Esophagus muscularis mucosa (tissue), 4 donors: ENCODE measurements around the gene SERPINE1. TPM values are rescaled to one million over a fixed set of nuclear protein-coding genes. Genes with fewer than 3 reads are reported as not detected.

ENCODE experiments used
- DNase-seq: peaks from one replicate; pipeline ENCODE4 v3.0.0-alpha.2; 2017; ENCODE audit errors: extremely low spot score
- H3K27ac ChIP-seq, 4 donors: fragments of 200-600 bp; sonication (generic); replicated peaks in 1 of 4; 1 replicate in 3 of 4; 2 replicates in 1 of 4; pipeline ENCODE4 v1.5.1; 2016 to 2019; ENCODE audit warnings: mild to moderate bottlenecking in 1 of 4
- H3K27me3 ChIP-seq, 4 donors: fragments of 200-600 bp; sonication (generic); one replicate each; pipeline versions ENCODE4 v1.5.1 to v1.6.0; 2016 to 2019
- H3K36me3 ChIP-seq, 4 donors: fragments of 200-600 bp; sonication (generic); one replicate each; pipeline ENCODE4 v1.5.1; 2016 to 2019
- H3K4me1 ChIP-seq, 4 donors: fragments of 200-600 bp; sonication (generic); one replicate each; pipeline ENCODE4 v1.5.1; 2016 to 2019
- H3K4me3 ChIP-seq, 4 donors: fragments of 200-600 bp; sonication (generic); 1 replicate in 2 of 4; 2 replicates in 2 of 4; pipeline ENCODE4 v1.5.1; 2016 to 2019; ENCODE audit warnings: mild to moderate bottlenecking in 4 of 4, moderate library complexity in 1 of 4
- H3K9me3 ChIP-seq, 4 donors: fragments of 200-600 bp; sonication (generic); 1 replicate in 3 of 4; 2 replicates in 1 of 4; pipeline ENCODE4 v1.5.1; 2016 to 2019
- CTCF ChIP-seq, 3 experiments: fragments of 200-600 bp in 2 of 3; fragments of 450-650 bp in 1 of 3; sonication (generic) in 2 of 3; IDR thresholded peaks; one replicate each; pipeline ENCODE4 v1.5.1; 2017 to 2019; ENCODE audit warnings: antibody characterized with exemption in 3 of 3, mild to moderate bottlenecking in 2 of 3, moderate library complexity in 1 of 3
- EP300 ChIP-seq: sonication (generic); formaldehyde crosslinking; IDR thresholded peaks from one replicate; pipeline ENCODE4 v1.6.1; 2017; ENCODE audit warnings: antibody characterized with exemption
- POLR2A ChIP-seq: fragments of 450-650 bp; IDR thresholded peaks from one replicate; pipeline ENCODE4 v1.6.1; 2017; ENCODE audit warnings: antibody characterized with exemption, moderate library complexity, mild to moderate bottlenecking, low read depth
- POLR2AphosphoS5 ChIP-seq, 2 donors: sonication (generic); formaldehyde crosslinking; IDR thresholded peaks; one replicate each; pipeline ENCODE4 v1.6.1; 2017; ENCODE audit warnings: antibody characterized with exemption in 2 of 2
- WGBS: methylation state at CpG from one replicate; pipeline ENCODE4 v1.1.5; 2018; 5-methylcytosine and 5-hydroxymethylcytosine counted together
- intact Hi-C: fragments of 100-400 bp; cut with DNase I; formaldehyde crosslinking; loops from one replicate; pipeline ENCODE4 v1.15.1; 2023
- total RNA-seq, 4 donors: library from RNA; depleted of rRNA; stranded (reverse); fragments of >200 nt; gene quantifications; one replicate each; pipeline versions ENCODE4 v1.1.0 to v1.2.1, GENCODE V29; 2016

Gene SERPINE1
- total RNA-seq, result 10 to 100 TPM in 2 of 4 donors, 1 to 10 TPM in 2; 9.4 to 54.2 (median 18.2) TPM

GRCh38 chr7:101126651-101127459, at the start of gene SERPINE1:
SERPINE1 (plus strand) TSS chr7:101127104; CDS start chr7:101128394, 1,290 bp downstream.
- TF ChIP-seq POLR2A (peak; percentile 54), CTCF (IDR thresholded peaks at IDR 0.05) (peak in 1 of 3 experiments; percentile 22), EP300 (no peak), POLR2AphosphoS5 (IDR thresholded peaks at IDR 0.05) (peak; percentile 73 to 85)
- peaks cover 0 to 17% (median 0%) of the 10 kb centered on the region in 4 donors for H3K36me3 ChIP-seq
- peak within 1 kb of the TSS; percentile 32 to 51 (median 37) for H3K4me3 ChIP-seq
- intact Hi-C loops, result no loop called here
- no peaks in the 10 kb centered on the region for H3K9me3 ChIP-seq
- WGBS, result 8% methylated on average over 18 of the region's 22 CpGs
- peak; percentile 97 for DNase-seq
- peak within 1 kb of the TSS; percentile 48 to 72 (median 64) for H3K27ac ChIP-seq
- H3K27me3 ChIP-seq, result no peaks in the 10 kb centered on the region
- H3K4me1 ChIP-seq, result peaks cover 51 to 59% (median 54%) of the 10 kb centered on the region in 4 donors

- no peaks in the 10 kb centered on the region for H3K36me3 ChIP-seq
- DNase-seq, result no peak
- no peak overlapping the region for H3K4me3 ChIP-seq
- intact Hi-C loops, result loop anchor here (5.0 kb wide), 1 partner anchor 180 kb away; the partner anchor contains the start of gene ACHE
- 11% methylated on average over 11 of the region's 13 CpGs for WGBS
- H3K27me3 ChIP-seq, result peaks cover 0 to 3% (median 0%) of the 10 kb centered on the region in 4 donors
- no peak overlapping the region for H3K27ac ChIP-seq
- peak; percentile 59 to 92 (median 71) for TF ChIP-seq CTCF (IDR thresholded peaks at IDR 0.05)
- TF ChIP-seq POLR2AphosphoS5 (IDR thresholded peaks at IDR 0.05), result peak in 1 of 2 donors; percentile 9
- TF ChIP-seq POLR2A, result no peak
- no peaks in the 10 kb centered on the region for H3K9me3 ChIP-seq
- peaks cover 0 to 7% (median 2%) of the 10 kb centered on the region in 4 donors for H3K4me1 ChIP-seq
Observed at GRCh38 chr7:101077303-101078086, 49.4 kb upstream of the SERPINE1 start.

- Histone ChIP-seq H3K36me3 (no peaks in the 10 kb centered on the region), H3K4me3 (no peak overlapping the region), H3K9me3 (no peaks in the 10 kb centered on the region), H3K27ac (no peak overlapping the region), H3K4me1 (peaks cover 12 to 22% (median 15%) of the 10 kb centered on the region in 4 donors), H3K27me3 (peaks cover 0 to 3% (median 0%) of the 10 kb centered on the region in 4 donors)
- WGBS, result 70% methylated on average over 1 of the region's 1 CpG
- no peak for DNase-seq
- intact Hi-C loops, result no loop called here
- TF ChIP-seq EP300 (no peak), POLR2A (no peak), POLR2AphosphoS5 (IDR thresholded peaks at IDR 0.05) (no peak), CTCF (IDR thresholded peaks at IDR 0.05) (no peak)
Observed at GRCh38 chr7:101081432-101081831, 45.5 kb upstream of the SERPINE1 start.

- no peak for DNase-seq
- no peak for TF ChIP-seq POLR2A
- TF ChIP-seq POLR2AphosphoS5 (IDR thresholded peaks at IDR 0.05), result no peak
- TF ChIP-seq CTCF (IDR thresholded peaks at IDR 0.05), result no peak
- no peak for TF ChIP-seq EP300
- peak overlapping the region; percentile 86 to 96 (median 93) for H3K27ac ChIP-seq
- H3K36me3 ChIP-seq, result peaks cover 23 to 31% (median 29%) of the 10 kb centered on the region in 4 donors
- peak overlapping the region; percentile 63 to 93 (median 82) for H3K4me3 ChIP-seq
- peaks cover 28 to 49% (median 46%) of the 10 kb centered on the region in 4 donors for H3K4me1 ChIP-seq
- intact Hi-C loops, result no loop called here
- 63% methylated on average over 5 of the region's 5 CpGs for WGBS
- peaks cover 0 to under 1% (median 0%) of the 10 kb centered on the region in 4 donors for H3K27me3 ChIP-seq
- no peaks in the 10 kb centered on the region for H3K9me3 ChIP-seq
Observed at GRCh38 chr7:101084865-101085161, 42.1 kb upstream of the SERPINE1 start.
